Stimulated activated naive B cell treated with anti-CD40 and anti-IgM and Interleukin-4, amounts not matched to agents 10 μg/mL and 1 μg/mL and 100 μg/mL, for 72 hours (primary cell): ENCODE measurements around the gene GLYR1.
"Not testable (repeated sequence)": the region's sequence is repeated elsewhere in the genome, so short reads cannot be mapped to it uniquely, and the experiment has no call there.

ENCODE experiments used
- ATAC-seq, 2 donors: fragments of 150-1000 bp; cut with Tn5 transposase; replicated peaks; 2 replicates each; pipeline ENCODE4 v1.10.0; 2021; ENCODE audit warnings: moderate library complexity in 1 of 2
- DNase-seq: peaks from one replicate; pipeline ENCODE4 v3.0.0; 2021
- H3K27ac Mint-ChIP-seq: one replicate; pipeline ENCODE4 v1.8.0; 2022; ENCODE audit warnings: mild to moderate bottlenecking, mixed read lengths
- H3K27me3 Mint-ChIP-seq, 2 donors: one replicate each; pipeline ENCODE4 v1.8.0; 2022; ENCODE audit warnings: mixed read lengths in 2 of 2
- H3K36me3 Mint-ChIP-seq, 2 donors: one replicate each; pipeline ENCODE4 v1.8.0; 2022; ENCODE audit warnings: mixed read lengths in 2 of 2, mild to moderate bottlenecking in 1 of 2
- H3K4me1 Mint-ChIP-seq, 2 donors: one replicate each; pipeline ENCODE4 v1.8.0; 2022; ENCODE audit warnings: mixed read lengths in 2 of 2, mild to moderate bottlenecking in 1 of 2
- H3K4me3 Mint-ChIP-seq, 2 donors: one replicate each; pipeline ENCODE4 v1.8.0; 2022; ENCODE audit warnings: mild to moderate bottlenecking in 2 of 2, mixed read lengths in 2 of 2, moderate library complexity in 1 of 2
- H3K9me3 Mint-ChIP-seq, 2 donors: one replicate each; pipeline ENCODE4 v1.8.0; 2022; ENCODE audit warnings: mixed read lengths in 2 of 2, mild to moderate bottlenecking in 1 of 2

The GLYR1 gene

GRCh38 chr16:4788489-4788889 lies 58.6 kb downstream of the GLYR1 start:
- H3K9me3 Mint-ChIP-seq: no peaks in the 10 kb centered on the region
- peaks cover 0 to 7% of the 10 kb centered on the region in 2 donors for H3K27me3 Mint-ChIP-seq
- DNase-seq (no peak), ATAC-seq (no peak)
- no peaks in the 10 kb centered on the region for H3K4me1 Mint-ChIP-seq
- H3K4me3 Mint-ChIP-seq: no peak overlapping the region
- no peaks in the 10 kb centered on the region for H3K36me3 Mint-ChIP-seq
- no peak overlapping the region for H3K27ac Mint-ChIP-seq

- H3K27ac Mint-ChIP-seq: peak within 1 kb of the TSS; percentile 75
- ATAC-seq: no peak
- H3K36me3 Mint-ChIP-seq: no peaks in the 10 kb centered on the region
- no peaks in the 10 kb centered on the region for H3K9me3 Mint-ChIP-seq
- DNase-seq: no peak
- peaks cover under 1 to 1% of the 10 kb centered on the region in 2 donors for H3K4me1 Mint-ChIP-seq
- H3K27me3 Mint-ChIP-seq: peaks cover 0 to 7% of the 10 kb centered on the region in 2 donors
- no peak within 1 kb of the TSS for H3K4me3 Mint-ChIP-seq
Observed at GRCh38 chr16:4787627-4788482, 59.2 kb downstream of the GLYR1 start, which contains the start of gene SEPTIN12. SEPTIN12 (minus strand) TSS chr16:4788345; CDS start chr16:4787645, 700 bp downstream.

- Mint-ChIP-seq H3K4me3 (no peak overlapping the region), H3K4me1 (peaks cover 5 to 9% of the 10 kb centered on the region in 2 donors), H3K36me3 (no peaks in the 10 kb centered on the region)
Observed at GRCh38 chr16:4787068-4787467, 60.0 kb downstream of the GLYR1 start.

DNA sequence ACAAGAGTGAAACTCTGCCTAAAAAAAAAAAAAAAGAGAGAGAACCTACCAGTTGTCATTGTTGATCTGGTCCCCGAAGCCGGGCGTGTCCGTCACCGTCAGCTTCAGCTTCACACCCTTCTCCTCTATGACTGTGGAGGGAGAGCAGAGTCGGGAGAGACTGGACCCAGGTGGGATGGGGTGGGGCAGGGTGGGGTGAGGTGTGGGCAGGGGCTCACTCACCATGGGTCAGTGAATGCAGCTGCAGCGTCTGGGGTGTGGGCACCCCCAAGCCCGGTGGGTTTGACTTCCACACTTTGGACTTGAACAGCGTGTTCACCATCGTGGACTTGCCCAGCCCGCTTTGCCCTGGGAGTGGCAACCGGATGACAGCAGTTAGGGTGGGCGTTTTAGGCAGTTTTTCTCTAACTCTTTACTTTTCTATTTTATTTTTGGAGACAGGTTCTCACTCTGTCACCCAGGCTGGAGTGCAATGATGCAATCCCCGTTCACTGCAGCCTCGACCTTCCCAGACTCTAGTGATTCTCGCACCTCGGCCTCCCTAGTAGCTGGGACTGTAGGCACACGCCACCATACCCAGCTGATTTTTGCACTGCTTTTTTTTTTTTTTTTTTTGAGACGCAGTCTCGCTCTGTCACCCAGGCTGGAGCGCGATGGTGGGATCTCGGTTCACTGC lies 61.2 kb downstream of the GLYR1 start:
- H3K27ac Mint-ChIP-seq: no peak overlapping the region
- H3K36me3 Mint-ChIP-seq: no peaks in the 10 kb centered on the region
- no peaks in the 10 kb centered on the region for H3K9me3 Mint-ChIP-seq
- no peak for ATAC-seq
- peaks cover 5 to 11% of the 10 kb centered on the region in 2 donors for H3K4me1 Mint-ChIP-seq
- DNase-seq: no peak
- H3K27me3 Mint-ChIP-seq: peaks cover 0 to 3% of the 10 kb centered on the region in 2 donors
- no peak overlapping the region for H3K4me3 Mint-ChIP-seq

More at GRCh38 chr16:4787068-4787467, 60.0 kb downstream of the GLYR1 start:
- ATAC-seq (no peak), DNase-seq (no peak)
- peaks cover 0 to 7% of the 10 kb centered on the region in 2 donors for H3K27me3 Mint-ChIP-seq
- no peaks in the 10 kb centered on the region for H3K9me3 Mint-ChIP-seq
- no peak overlapping the region for H3K27ac Mint-ChIP-seq

DNA sequence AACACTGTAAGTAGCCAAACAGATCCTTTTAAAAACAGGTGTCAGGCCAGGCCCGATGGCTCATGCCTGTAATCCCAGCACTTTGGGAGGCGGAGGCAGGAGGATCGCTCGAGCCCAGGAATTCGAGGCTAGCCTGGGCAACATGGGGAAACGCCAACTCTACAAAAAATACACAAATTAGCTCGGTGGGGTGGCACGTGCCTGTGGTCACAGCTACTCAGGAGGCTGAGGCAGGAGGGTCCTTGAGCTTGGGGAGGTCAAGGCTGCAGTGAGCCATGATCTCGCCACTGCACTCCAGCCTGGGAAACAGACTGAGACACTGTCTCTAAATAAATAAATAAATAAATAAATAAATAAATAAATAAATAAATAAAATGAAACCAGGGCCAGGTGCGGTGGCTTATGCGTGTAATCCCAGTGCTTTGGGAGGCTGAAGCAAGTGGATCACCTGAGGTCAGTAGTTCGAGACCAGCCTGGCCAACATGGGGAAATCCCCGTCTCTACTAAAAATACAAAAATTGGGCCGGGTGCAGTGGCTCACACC lies 62.6 kb downstream of the GLYR1 start:
- not testable (repeated sequence) for ATAC-seq, H3K9me3 Mint-ChIP-seq, H3K27me3 Mint-ChIP-seq, H3K36me3 Mint-ChIP-seq, DNase-seq, H3K4me3 Mint-ChIP-seq, H3K27ac Mint-ChIP-seq
- peaks cover 5 to 11% of the 10 kb centered on the region in 2 donors for H3K4me1 Mint-ChIP-seq

GRCh38 chr16:4783951-4784336 lies 63.1 kb downstream of the GLYR1 start:
- Mint-ChIP-seq H3K27ac (no peak overlapping the region), H3K36me3 (no peaks in the 10 kb centered on the region), H3K4me3 (no peak overlapping the region), H3K27me3 (no peaks in the 10 kb centered on the region), H3K4me1 (peaks cover 5 to 11% of the 10 kb centered on the region in 2 donors), H3K9me3 (no peaks in the 10 kb centered on the region)
- DNase-seq (no peak), ATAC-seq (no peak)

- no peaks in the 10 kb centered on the region for H3K27me3 Mint-ChIP-seq
- DNase-seq: no peak
- peaks cover 5 to 11% of the 10 kb centered on the region in 2 donors for H3K4me1 Mint-ChIP-seq
Observed at GRCh38 chr16:4783251-4783950, 63.7 kb downstream of the GLYR1 start.

GRCh38 chr16:4780235-4780634 lies 66.9 kb downstream of the GLYR1 start:
- H3K4me3 Mint-ChIP-seq: no peak overlapping the region
- ATAC-seq: no peak

More at GRCh38 chr16:4783251-4783950, 63.7 kb downstream of the GLYR1 start:
- ATAC-seq: no peak
- Mint-ChIP-seq H3K36me3 (no peaks in the 10 kb centered on the region), H3K27ac (no peak overlapping the region), H3K4me3 (no peak overlapping the region), H3K9me3 (no peaks in the 10 kb centered on the region)

GRCh38 chr16:4778050-4778392 lies 69.1 kb downstream of the GLYR1 start:
- Mint-ChIP-seq H3K27ac (no peak overlapping the region), H3K36me3 (no peaks in the 10 kb centered on the region), H3K4me1 (peaks cover 5 to 11% of the 10 kb centered on the region in 2 donors), H3K9me3 (no peaks in the 10 kb centered on the region), H3K27me3 (peaks cover 0 to 4% of the 10 kb centered on the region in 2 donors), H3K4me3 (no peak overlapping the region)
- DNase-seq (no peak), ATAC-seq (no peak)

More at GRCh38 chr16:4780235-4780634, 66.9 kb downstream of the GLYR1 start:
- Mint-ChIP-seq H3K27me3 (peaks cover 0 to 4% of the 10 kb centered on the region in 2 donors), H3K36me3 (no peaks in the 10 kb centered on the region), H3K9me3 (no peaks in the 10 kb centered on the region), H3K27ac (no peak overlapping the region), H3K4me1 (peaks cover 5 to 11% of the 10 kb centered on the region in 2 donors)
- DNase-seq: no peak

DNA sequence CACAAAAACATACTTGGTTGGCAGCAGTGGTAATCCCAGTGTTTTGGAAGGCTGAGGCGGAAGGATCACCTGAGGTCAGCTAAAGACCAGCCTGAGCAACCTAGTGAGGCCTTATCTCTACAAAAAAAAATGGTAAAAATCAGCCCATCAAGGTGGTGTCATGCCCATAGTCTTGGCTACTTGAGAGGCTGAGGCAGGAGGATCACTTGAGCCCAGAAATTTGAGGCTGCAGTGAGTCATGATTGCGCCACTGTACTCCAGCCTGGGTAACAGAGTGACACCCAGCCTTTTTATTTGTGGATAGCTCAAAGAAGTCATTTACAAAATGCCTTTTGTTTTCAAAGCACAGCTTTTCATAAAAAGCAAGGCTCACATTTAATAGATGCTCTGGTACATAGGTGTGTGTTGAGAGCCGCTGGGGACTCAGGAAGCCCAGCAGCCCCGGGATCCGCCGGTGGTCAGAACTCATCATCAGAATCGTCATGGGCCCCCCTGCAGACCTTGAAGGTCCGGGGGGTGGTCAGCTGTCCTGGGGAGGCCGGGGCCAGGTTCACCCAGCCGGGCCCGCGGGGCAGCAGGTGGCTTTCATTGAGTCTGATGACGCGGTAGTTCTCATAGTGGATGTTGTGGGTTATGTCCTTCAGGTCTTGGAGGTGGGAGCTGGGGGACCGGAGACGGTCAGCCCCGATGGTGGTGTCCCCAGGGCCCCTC lies 69.6 kb downstream of the GLYR1 start:
- H3K27ac Mint-ChIP-seq: no peak overlapping the region

GRCh38 chr16:4776141-4776705 lies 70.9 kb downstream of the GLYR1 start:
- Mint-ChIP-seq H3K27me3 (peaks cover 0 to 4% of the 10 kb centered on the region in 2 donors), H3K36me3 (no peaks in the 10 kb centered on the region), H3K9me3 (no peaks in the 10 kb centered on the region), H3K27ac (no peak overlapping the region), H3K4me3 (no peak overlapping the region), H3K4me1 (peaks cover 0 to 2% of the 10 kb centered on the region in 2 donors)
- DNase-seq (no peak), ATAC-seq (no peak)

More for the DNA sequence above, 69.6 kb downstream of the GLYR1 start:
- no peak for DNase-seq
- peaks cover 0 to 4% of the 10 kb centered on the region in 2 donors for H3K27me3 Mint-ChIP-seq
- no peak for ATAC-seq
- H3K36me3 Mint-ChIP-seq: no peaks in the 10 kb centered on the region
- H3K9me3 Mint-ChIP-seq: no peaks in the 10 kb centered on the region
- no peak overlapping the region for H3K4me3 Mint-ChIP-seq
- peaks cover 4 to 6% of the 10 kb centered on the region in 2 donors for H3K4me1 Mint-ChIP-seq

DNA sequence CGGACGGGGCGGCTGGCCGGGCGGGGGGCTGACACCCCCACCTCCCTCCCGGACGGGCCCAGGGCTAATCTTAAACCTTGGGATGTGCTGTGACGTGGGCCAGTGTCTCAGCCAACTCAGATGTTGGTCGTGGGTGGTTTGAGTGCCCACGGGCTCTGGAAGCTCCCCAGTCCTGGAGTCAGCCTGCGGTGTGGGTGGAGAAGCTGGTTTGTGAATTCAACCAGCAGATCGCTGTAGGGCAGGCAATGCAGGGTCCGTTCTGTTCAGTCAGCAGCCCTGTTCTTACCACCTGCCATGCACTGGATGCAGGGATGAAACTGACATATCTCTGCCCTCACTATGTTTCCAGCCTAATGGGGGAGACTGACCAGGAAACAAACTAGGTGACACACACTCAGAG lies 72.1 kb downstream of the GLYR1 start:
- no peak for DNase-seq
- Mint-ChIP-seq H3K27ac (no peak overlapping the region), H3K4me1 (peaks cover 0 to 2% of the 10 kb centered on the region in 2 donors), H3K36me3 (no peaks in the 10 kb centered on the region), H3K27me3 (peaks cover 0 to 4% of the 10 kb centered on the region in 2 donors), H3K4me3 (no peak overlapping the region), H3K9me3 (no peaks in the 10 kb centered on the region)
- ATAC-seq: no peak

GRCh38 chr16:4772351-4772750 lies 74.7 kb downstream of the GLYR1 start:
- H3K27ac Mint-ChIP-seq: no peak overlapping the region
- peaks cover 13 to 15% of the 10 kb centered on the region in 2 donors for H3K4me1 Mint-ChIP-seq
- H3K36me3 Mint-ChIP-seq: no peaks in the 10 kb centered on the region
- ATAC-seq (no peak), DNase-seq (no peak)
- H3K9me3 Mint-ChIP-seq: no peaks in the 10 kb centered on the region
- peaks cover 0 to 4% of the 10 kb centered on the region in 2 donors for H3K27me3 Mint-ChIP-seq
- H3K4me3 Mint-ChIP-seq: no peak overlapping the region
